RWPE2 (cell line): ENCODE measurements around the gene YBEY.

Experiments used
- ATAC-seq: fragments of 200-7000 bp; cut with Tn5 transposase; 3 replicates; pipeline ENCODE4 v1.9.1; 2021; ENCODE audit warnings: low read depth
- DNase-seq: peaks from one replicate; pipeline ENCODE4 v3.0.0-alpha.2; 2020; ENCODE audit warnings: low spot score
- H3K27ac ChIP-seq: fragments of 450-650 bp; 2 replicates; pipeline ENCODE4 v1.5.1; 2017; ENCODE audit warnings: mild to moderate bottlenecking; ENCODE audit not compliant: poor library complexity, severe bottlenecking
- H3K27me3 ChIP-seq: fragments of 250-450 bp; sonication (Bioruptor Pico); 2 replicates; pipeline ENCODE4 v1.5.1; 2021; ENCODE audit warnings: mild to moderate bottlenecking, moderate library complexity; ENCODE audit not compliant: insufficient read depth, poor library complexity, severe bottlenecking
- H3K36me3 ChIP-seq: fragments of 250-450 bp; sonication (Bioruptor Pico); 2 replicates; pipeline ENCODE4 v1.5.1; 2020; ENCODE audit warnings: low read depth, mild to moderate bottlenecking, moderate library complexity
- H3K4me1 ChIP-seq: fragments of 250-450 bp; sonication (Bioruptor Pico); 2 replicates; pipeline ENCODE4 v1.5.1; 2021; ENCODE audit warnings: mild to moderate bottlenecking, moderate library complexity; ENCODE audit not compliant: insufficient read depth, poor library complexity, severe bottlenecking
- H3K4me3 ChIP-seq: fragments of 250-450 bp; sonication (Bioruptor Pico); 2 replicates; pipeline ENCODE4 v1.5.1; 2021; ENCODE audit warnings: mild to moderate bottlenecking, moderate library complexity; ENCODE audit not compliant: severe bottlenecking
- H3K9me3 ChIP-seq: fragments of 250-450 bp; sonication (Bioruptor Pico); 2 replicates; pipeline ENCODE4 v1.5.1; 2021; ENCODE audit warnings: mild to moderate bottlenecking, moderate library complexity; ENCODE audit not compliant: severe bottlenecking
- CTCF ChIP-seq: fragments of 450-650 bp; IDR thresholded peaks from one replicate; pipeline ENCODE4 v1.5.1; 2017; ENCODE audit warnings: mild to moderate bottlenecking, moderate library complexity; ENCODE audit not compliant: poor library complexity, severe bottlenecking

The YBEY gene

GRCh38 chr21:46253610-46254124 lies 32.5 kb upstream of the YBEY start:
- ATAC-seq (no peak), DNase-seq (no peak)
- Histone ChIP-seq H3K4me3 (no peak overlapping the region), H3K9me3 (no peaks in the 10 kb centered on the region), H3K27me3 (no peaks in the 10 kb centered on the region), H3K4me1 (peaks cover 6% of the 10 kb centered on the region), H3K27ac (no peak overlapping the region), H3K36me3 (peaks cover 92% of the 10 kb centered on the region)
- no peak for TF ChIP-seq CTCF

- H3K36me3 ChIP-seq = peaks cover 92% of the 10 kb centered on the region
- H3K9me3 ChIP-seq = no peaks in the 10 kb centered on the region
- no peak for TF ChIP-seq CTCF
- H3K4me1 ChIP-seq = peaks cover 6% of the 10 kb centered on the region
- H3K27ac ChIP-seq = no peak overlapping the region
- ATAC-seq = no peak
- H3K27me3 ChIP-seq = no peaks in the 10 kb centered on the region
- no peak overlapping the region for H3K4me3 ChIP-seq
- DNase-seq = no peak
These were observed 31.8 kb upstream of the YBEY start for GRCh38 chr21:46254208-46254975.

DNA sequence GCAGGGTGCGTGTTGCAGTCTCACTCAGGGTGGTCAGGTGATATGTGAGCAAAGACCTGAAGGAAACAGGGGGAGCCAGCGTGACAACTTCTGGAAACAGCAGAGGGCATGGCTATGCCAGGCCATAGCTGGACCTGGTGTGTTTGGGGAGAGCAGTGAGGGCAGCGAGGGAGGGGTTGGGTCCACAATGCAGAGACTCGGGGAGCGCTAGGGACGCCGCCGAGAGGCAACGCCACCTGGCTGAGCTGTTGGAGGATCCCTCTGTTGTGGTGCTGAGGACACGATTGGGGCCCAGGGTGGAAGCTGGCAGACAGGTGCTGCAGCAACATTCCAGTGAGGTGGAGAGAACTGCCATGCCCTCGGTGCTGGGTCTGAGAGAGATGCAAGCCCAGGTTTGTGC lies 31.0 kb upstream of the YBEY start:
- H3K4me3 ChIP-seq = no peak overlapping the region
- H3K36me3 ChIP-seq = peaks cover 92% of the 10 kb centered on the region
- ATAC-seq = peak; percentile 14; the same call in 1 of the 3 replicates
- no peak for DNase-seq
- no peak for TF ChIP-seq CTCF
- H3K27ac ChIP-seq = no peak overlapping the region
- H3K9me3 ChIP-seq = no peaks in the 10 kb centered on the region
- peaks cover 6% of the 10 kb centered on the region for H3K4me1 ChIP-seq
- H3K27me3 ChIP-seq = no peaks in the 10 kb centered on the region

GRCh38 chr21:46255758-46256337 lies 30.3 kb upstream of the YBEY start:
- Histone ChIP-seq H3K36me3 (peaks cover 92% of the 10 kb centered on the region), H3K27ac (no peak overlapping the region), H3K9me3 (no peaks in the 10 kb centered on the region), H3K27me3 (no peaks in the 10 kb centered on the region), H3K4me1 (peaks cover 6% of the 10 kb centered on the region), H3K4me3 (no peak overlapping the region)
- DNase-seq (no peak), ATAC-seq (no peak)
- no peak for TF ChIP-seq CTCF
